Measurements from ENCODE around the gene VIPR2. TPM values are rescaled to one million over a fixed set of nuclear protein-coding genes. Genes with fewer than 3 reads are reported as not detected.

Gene VIPR2
- total RNA-seq, 4 donors from 2014 or later = 0.53 to 2.5 (median 1.8) TPM

- DNase-seq = peak in 1 of 3 donors; percentile 15
- Histone ChIP-seq H3K27ac (no peak overlapping the region), H3K9me3 (no peaks in the 10 kb centered on the region), H3K4me3 (no peak overlapping the region), H3K27me3 (no peaks in the 10 kb centered on the region), H3K36me3 (no peaks in the 10 kb centered on the region), H3K4me1 (peaks cover 0 to 4% (median 0%) of the 10 kb centered on the region in 4 donors)
- TF ChIP-seq POLR2A (IDR thresholded peaks at IDR 0.05) (no peak), CTCF (IDR thresholded peaks at IDR 0.05) (no peak)
Measured at GRCh38 chr7:159023206-159023605, 121.5 kb downstream of the VIPR2 start.

GRCh38 chr7:159022238-159022993 is 122.3 kb downstream of the VIPR2 start:
- H3K27me3 ChIP-seq = no peaks in the 10 kb centered on the region
- H3K4me1 ChIP-seq = peaks cover 0 to 4% (median 0%) of the 10 kb centered on the region in 4 donors
- H3K27ac ChIP-seq = no peak overlapping the region
- H3K4me3 ChIP-seq = no peak overlapping the region
- peak in 1 of 3 donors; percentile 25 for DNase-seq
- no peaks in the 10 kb centered on the region for H3K36me3 ChIP-seq
- H3K9me3 ChIP-seq = no peaks in the 10 kb centered on the region
- TF ChIP-seq CTCF (IDR thresholded peaks at IDR 0.05) = no peak
- no peak for TF ChIP-seq POLR2A (IDR thresholded peaks at IDR 0.05)

- H3K36me3 ChIP-seq = no peaks in the 10 kb centered on the region
- H3K4me1 ChIP-seq = no peaks in the 10 kb centered on the region
- peak in 1 of 3 donors; percentile 10 for DNase-seq
- H3K27ac ChIP-seq = no peak overlapping the region
- H3K4me3 ChIP-seq = no peak overlapping the region
- no peaks in the 10 kb centered on the region for H3K9me3 ChIP-seq
- TF ChIP-seq POLR2A (IDR thresholded peaks at IDR 0.05) = no peak
- TF ChIP-seq CTCF (IDR thresholded peaks at IDR 0.05) = no peak
- H3K27me3 ChIP-seq = no peaks in the 10 kb centered on the region
Measured at GRCh38 chr7:159020987-159021386, 123.7 kb downstream of the VIPR2 start.

- H3K4me1 ChIP-seq = peaks cover 0 to 8% (median 2%) of the 10 kb centered on the region in 4 donors
- no peak for DNase-seq
- TF ChIP-seq POLR2A (IDR thresholded peaks at IDR 0.05) (no peak), CTCF (IDR thresholded peaks at IDR 0.05) (no peak)
- no peaks in the 10 kb centered on the region for H3K9me3 ChIP-seq
- H3K36me3 ChIP-seq = no peaks in the 10 kb centered on the region
- H3K27me3 ChIP-seq = no peaks in the 10 kb centered on the region
- no peak overlapping the region for H3K27ac ChIP-seq
- H3K4me3 ChIP-seq = no peak overlapping the region
Measured at GRCh38 chr7:159019111-159019510, 125.6 kb downstream of the VIPR2 start.

- H3K27ac ChIP-seq = no peak overlapping the region
- no peaks in the 10 kb centered on the region for H3K27me3 ChIP-seq
- no peak for TF ChIP-seq CTCF (IDR thresholded peaks at IDR 0.05)
- no peak for TF ChIP-seq POLR2A (IDR thresholded peaks at IDR 0.05)
- peak in 1 of 3 donors; percentile 0 for DNase-seq
- H3K9me3 ChIP-seq = no peaks in the 10 kb centered on the region
- no peaks in the 10 kb centered on the region for H3K36me3 ChIP-seq
- no peak overlapping the region for H3K4me3 ChIP-seq
- H3K4me1 ChIP-seq = peaks cover 0 to 14% (median 2%) of the 10 kb centered on the region in 4 donors
Measured at GRCh38 chr7:159017741-159018140, 126.9 kb downstream of the VIPR2 start.
